ENCODE measurements around the gene INSR. TPM values are rescaled to one million over a fixed set of nuclear protein-coding genes. Genes with fewer than 3 reads are reported as not detected.

INSR gene
- total and polyA plus RNA-seq, 2 of the 8 experiments (the other 6 are each of a cell fraction or from before 2014, with no cell fraction given) = 13.1 to 48.7 TPM

GRCh38 chr19:7145494-7145893, 148.7 kb downstream of the INSR start (continued):
- TF ChIP-seq CHD7 (IDR thresholded peaks at IDR 0.05; ENCODE audit: insufficient replicate concordance, low read length) (no peak), SRF (IDR thresholded peaks at IDR 0.05; ENCODE audit: low read depth, low read length) (no peak)

Measured in H1 (cell line).